GM12872 (cell line): ENCODE measurements around the gene PSEN1.

ENCODE experiments used
- CTCF ChIP-seq: IDR thresholded peaks from 3 replicates; pipeline ENCODE4 v1.5.1; 2011; ENCODE audit warnings: low read depth, mild to moderate bottlenecking, low read length, moderate library complexity; ENCODE audit not compliant: insufficient read depth

The PSEN1 gene

GRCh38 chr14:73221945-73222344 is 85.6 kb downstream of the PSEN1 start:
- no peak for TF ChIP-seq CTCF

GRCh38 chr14:73223049-73223448 is 86.7 kb downstream of the PSEN1 start:
- 0 out of 3 replicates have a peak, but pooled peaks have one; percentile 11 for TF ChIP-seq CTCF

GRCh38 chr14:73225496-73225895 is 89.2 kb downstream of the PSEN1 start:
- no peak for TF ChIP-seq CTCF

GRCh38 chr14:73227812-73228781 is 91.8 kb downstream of the PSEN1 start:
- no peak for TF ChIP-seq CTCF

GRCh38 chr14:73230051-73230450 is 93.7 kb downstream of the PSEN1 start:
- TF ChIP-seq CTCF: no peak

- TF ChIP-seq CTCF: peak; percentile 75
Measured at GRCh38 chr14:73231981-73232851, 95.9 kb downstream of the PSEN1 start.

GRCh38 chr14:73232984-73233383 is 96.7 kb downstream of the PSEN1 start:
- TF ChIP-seq CTCF: no peak
